ENCODE results near the gene SUPT6H. TPM values are rescaled to one million over a fixed set of nuclear protein-coding genes. Genes with fewer than 3 reads are reported as not detected.
A peak's percentile ranks its signal among the peaks of the same experiment; 100 is the strongest.
"Not testable (repeated sequence)": the region's sequence is repeated elsewhere in the genome, so short reads cannot be mapped to it uniquely, and the experiment has no call there.

The SUPT6H gene
- total RNA-seq, 4 donors from 2014 or later: 48.7 to 87.3 (median 71.9) TPM

DNA sequence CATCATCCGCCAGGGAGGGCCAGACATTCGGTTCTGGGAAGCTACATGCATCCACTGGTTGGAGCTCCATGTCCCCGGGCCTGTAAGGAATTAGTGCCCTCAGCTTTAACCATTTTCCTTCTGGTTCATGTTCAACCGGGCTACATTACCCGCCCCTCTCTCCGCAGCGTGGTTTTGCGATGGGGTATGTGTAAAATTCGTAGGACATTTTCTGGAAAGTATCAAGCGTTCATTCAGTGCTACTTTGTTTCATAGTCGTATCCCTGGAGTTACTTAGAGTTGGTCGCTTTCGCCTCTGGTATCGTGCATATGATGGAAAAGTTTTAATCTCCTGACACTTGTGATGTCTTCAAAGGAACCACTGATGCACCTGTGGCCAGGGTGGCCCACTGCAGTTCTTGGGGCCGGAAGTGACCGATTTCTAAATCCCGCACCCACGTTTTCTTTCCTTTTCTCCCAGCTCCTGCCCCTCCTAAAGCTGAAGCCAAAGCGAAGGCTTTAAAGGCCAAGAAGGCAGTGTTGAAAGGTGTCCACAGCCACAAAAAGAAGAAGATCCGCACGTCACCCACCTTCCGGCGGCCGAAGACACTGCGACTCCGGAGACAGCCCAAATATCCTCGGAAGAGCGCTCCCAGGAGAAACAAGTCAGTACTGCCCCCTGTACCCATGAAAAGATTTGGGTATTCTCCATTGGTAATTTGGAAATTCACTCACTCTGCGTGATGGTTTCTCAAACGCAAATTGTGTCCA is 58.4 kb downstream of the SUPT6H start:
- H3K4me3 ChIP-seq: peak overlapping the region; percentile 83 to 89
- WGBS, 2 donors (ENCODE audit: low coverage in 1 of 2): 0 to 2% methylated on average over 7 to 12 of the region's 30 CpGs
- no peaks in the 10 kb centered on the region for H3K27me3 ChIP-seq
- no peak for ATAC-seq
- H3K4me1 ChIP-seq: peaks cover 4 to 80% (median 40%) of the 10 kb centered on the region in 3 donors
- no peaks in the 10 kb centered on the region for H3K9me3 ChIP-seq
- TF ChIP-seq POLR2AphosphoS5 (IDR thresholded peaks at IDR 0.05): no peak
- TF ChIP-seq, protein P1, sequence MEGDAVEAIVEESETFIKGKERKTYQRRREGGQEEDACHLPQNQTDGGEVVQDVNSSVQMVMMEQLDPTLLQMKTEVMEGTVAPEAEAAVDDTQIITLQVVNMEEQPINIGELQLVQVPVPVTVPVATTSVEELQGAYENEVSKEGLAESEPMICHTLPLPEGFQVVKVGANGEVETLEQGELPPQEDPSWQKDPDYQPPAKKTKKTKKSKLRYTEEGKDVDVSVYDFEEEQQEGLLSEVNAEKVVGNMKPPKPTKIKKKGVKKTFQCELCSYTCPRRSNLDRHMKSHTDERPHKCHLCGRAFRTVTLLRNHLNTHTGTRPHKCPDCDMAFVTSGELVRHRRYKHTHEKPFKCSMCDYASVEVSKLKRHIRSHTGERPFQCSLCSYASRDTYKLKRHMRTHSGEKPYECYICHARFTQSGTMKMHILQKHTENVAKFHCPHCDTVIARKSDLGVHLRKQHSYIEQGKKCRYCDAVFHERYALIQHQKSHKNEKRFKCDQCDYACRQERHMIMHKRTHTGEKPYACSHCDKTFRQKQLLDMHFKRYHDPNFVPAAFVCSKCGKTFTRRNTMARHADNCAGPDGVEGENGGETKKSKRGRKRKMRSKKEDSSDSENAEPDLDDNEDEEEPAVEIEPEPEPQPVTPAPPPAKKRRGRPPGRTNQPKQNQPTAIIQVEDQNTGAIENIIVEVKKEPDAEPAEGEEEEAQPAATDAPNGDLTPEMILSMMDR (IDR thresholded peaks at IDR 0.05): no peak
- TF ChIP-seq EP300 (IDR thresholded peaks at IDR 0.05): no peak
- TF ChIP-seq POLR2A (IDR thresholded peaks at IDR 0.05): no peak
- peak overlapping the region; percentile 40 to 95 (median 93) for H3K27ac ChIP-seq
- H3K36me3 ChIP-seq: peaks cover 0 to 46% of the 10 kb centered on the region in 2 donors

DNA sequence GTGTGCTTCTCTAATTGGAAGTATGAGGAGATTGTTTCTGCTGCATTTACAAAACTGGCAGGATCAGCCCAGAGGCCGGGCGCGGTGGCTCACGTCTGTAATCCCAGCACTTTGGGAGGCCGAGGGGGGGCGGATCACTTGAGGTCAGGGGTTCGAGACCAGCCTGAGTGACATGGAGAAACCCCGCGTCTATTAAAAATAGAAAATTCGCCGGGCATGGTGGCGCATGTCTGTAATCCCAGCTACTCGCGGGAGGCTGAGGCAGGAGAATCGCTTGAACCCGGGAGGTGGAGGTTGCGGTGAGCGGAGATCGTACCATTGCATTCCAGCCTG is 59.0 kb downstream of the SUPT6H start:
- not testable (repeated sequence) for H3K9me3 ChIP-seq, H3K27me3 ChIP-seq, ATAC-seq
- Histone ChIP-seq H3K4me3 (peak overlapping the region; percentile 83 to 89), H3K27ac (peak overlapping the region in 2 of 4 donors; percentile 93), H3K36me3 (peaks cover 0 to 40% of the 10 kb centered on the region in 2 donors), H3K4me1 (peaks cover 4 to 80% (median 44%) of the 10 kb centered on the region in 3 donors)
- WGBS, 2 donors (ENCODE audit: low coverage in 1 of 2): 37 to 64% methylated on average over 11 to 14 of the region's 19 CpGs

DNA sequence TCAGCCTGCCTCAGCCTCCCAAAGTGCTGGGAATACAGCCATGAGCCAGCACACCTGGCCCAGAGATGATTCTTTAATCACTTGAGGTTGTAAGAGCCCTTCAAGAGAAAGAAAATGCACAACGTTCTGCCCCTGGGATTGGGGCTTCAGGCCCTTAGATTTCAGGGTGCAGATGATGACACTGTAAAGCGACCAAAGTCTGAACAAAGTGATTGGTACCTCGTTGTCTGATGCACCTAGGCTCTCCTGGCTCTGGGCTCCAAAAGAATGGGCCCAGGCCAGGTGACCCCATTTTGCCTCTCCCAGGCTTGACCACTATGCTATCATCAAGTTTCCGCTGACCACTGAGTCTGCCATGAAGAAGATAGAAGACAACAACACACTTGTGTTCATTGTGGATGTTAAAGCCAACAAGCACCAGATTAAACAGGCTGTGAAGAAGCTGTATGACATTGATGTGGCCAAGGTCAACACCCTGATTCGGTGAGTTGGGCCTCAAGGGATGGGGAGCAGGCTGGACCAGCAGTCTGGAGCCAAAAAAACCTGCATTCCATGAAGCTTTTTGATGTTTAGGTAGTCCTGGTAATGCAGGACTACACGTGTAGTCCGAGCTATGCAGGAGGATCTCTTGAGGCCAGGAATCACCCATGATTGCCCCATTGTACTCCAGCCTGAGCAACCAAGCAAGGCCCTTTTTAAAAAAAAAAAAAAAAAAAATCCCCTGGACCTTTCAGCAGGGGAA is 60.6 kb downstream of the SUPT6H start:
- no peak overlapping the region for H3K4me3 ChIP-seq
- H3K36me3 ChIP-seq: peaks cover 0 to 39% of the 10 kb centered on the region in 2 donors
- WGBS, 2 donors (ENCODE audit: low coverage in 1 of 2): 38 to 44% methylated on average over 2 to 3 of the region's 7 CpGs
- peaks cover 4 to 82% (median 42%) of the 10 kb centered on the region in 3 donors for H3K4me1 ChIP-seq
- no peaks in the 10 kb centered on the region for H3K9me3 ChIP-seq
- no peak overlapping the region for H3K27ac ChIP-seq
- no peak for ATAC-seq
- no peak for TF ChIP-seq POLR2A (IDR thresholded peaks at IDR 0.05)
- TF ChIP-seq POLR2AphosphoS5 (IDR thresholded peaks at IDR 0.05): no peak
- no peak for TF ChIP-seq EP300 (IDR thresholded peaks at IDR 0.05)
- TF ChIP-seq, protein P1 (IDR thresholded peaks at IDR 0.05): no peak
- no peaks in the 10 kb centered on the region for H3K27me3 ChIP-seq

DNA sequence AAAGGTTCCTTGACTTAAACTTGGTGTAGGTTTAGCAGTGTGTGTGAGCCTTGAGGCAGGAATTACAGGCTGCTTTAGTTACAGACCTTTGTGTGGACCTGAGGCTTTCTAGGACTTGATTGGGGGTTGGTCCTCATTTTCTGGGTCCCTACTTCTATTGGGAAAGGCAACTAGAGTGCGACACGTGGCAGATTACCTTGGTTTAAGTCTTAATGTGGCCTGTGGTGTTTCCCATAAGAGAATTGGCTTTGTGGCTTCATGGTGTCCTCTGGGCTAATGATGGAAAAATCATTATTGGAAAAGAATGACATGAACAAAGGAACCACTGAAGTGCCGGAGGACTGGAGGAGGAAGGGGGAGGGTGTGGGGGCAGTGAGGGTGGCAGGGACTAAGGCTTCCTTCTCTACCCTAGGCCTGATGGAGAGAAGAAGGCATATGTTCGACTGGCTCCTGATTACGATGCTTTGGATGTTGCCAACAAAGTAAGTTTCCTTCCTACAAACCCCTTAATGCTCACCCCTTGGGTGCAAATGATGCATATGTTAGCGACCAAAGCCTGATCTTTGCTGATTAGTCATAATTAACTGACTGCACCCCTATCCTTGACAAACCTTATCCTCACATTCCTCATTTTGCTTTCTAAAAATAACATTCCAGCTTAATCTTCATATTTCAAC is 61.3 kb downstream of the SUPT6H start:
- Histone ChIP-seq H3K9me3 (no peaks in the 10 kb centered on the region), H3K27ac (no peak overlapping the region), H3K4me3 (no peak overlapping the region), H3K36me3 (peaks cover 0 to 39% of the 10 kb centered on the region in 2 donors), H3K4me1 (peaks cover 4 to 82% (median 44%) of the 10 kb centered on the region in 3 donors), H3K27me3 (no peaks in the 10 kb centered on the region)
- no peak for TF ChIP-seq EP300 (IDR thresholded peaks at IDR 0.05)
- TF ChIP-seq, protein P1 (IDR thresholded peaks at IDR 0.05): no peak
- no peak for TF ChIP-seq POLR2AphosphoS5 (IDR thresholded peaks at IDR 0.05)
- no peak for TF ChIP-seq POLR2A (IDR thresholded peaks at IDR 0.05)
- no peak for ATAC-seq
- WGBS, 2 donors (ENCODE audit: low coverage in 1 of 2): 49 to 71% methylated on average over 3 to 5 of the region's 6 CpGs

DNA sequence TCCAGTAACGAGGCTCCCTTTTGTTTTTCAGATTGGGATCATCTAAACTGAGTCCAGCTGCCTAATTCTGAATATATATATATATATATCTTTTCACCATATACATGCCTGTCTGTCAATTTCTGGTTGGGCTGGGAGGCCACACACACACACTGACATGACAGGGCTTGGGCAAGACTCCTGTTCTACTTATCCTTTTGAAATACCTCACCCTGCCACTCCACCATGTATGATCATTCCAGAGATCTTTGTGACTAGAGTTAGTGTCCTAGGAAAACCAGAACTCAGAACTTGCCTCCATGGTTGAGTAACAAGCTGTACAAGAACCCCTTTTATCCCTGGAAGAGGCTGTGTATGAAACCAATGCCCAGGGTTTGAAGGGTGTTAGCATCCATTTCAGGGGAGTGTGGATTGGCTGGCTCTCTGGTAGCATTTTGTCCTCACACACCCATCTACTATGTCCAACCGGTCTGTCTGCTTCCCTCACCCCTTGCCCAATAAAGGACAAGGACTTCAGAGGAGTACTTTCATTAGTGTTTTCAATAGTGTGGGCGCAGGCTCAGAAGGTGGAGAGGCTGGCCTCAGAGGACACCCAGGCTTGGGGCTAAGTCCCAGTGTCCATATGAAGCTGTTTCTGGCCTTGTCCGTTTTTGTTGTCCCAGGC is 62.0 kb downstream of the SUPT6H start:
- ATAC-seq, H3K4me3 ChIP-seq, H3K9me3 ChIP-seq, H3K27ac ChIP-seq, H3K27me3 ChIP-seq: not testable (repeated sequence)
- Histone ChIP-seq H3K4me1 (peaks cover 4 to 76% (median 37%) of the 10 kb centered on the region in 3 donors), H3K36me3 (peaks cover 0 to 39% of the 10 kb centered on the region in 2 donors)
- 38 to 47% methylated on average over 2 to 3 of the region's 4 CpGs for WGBS, 2 donors (ENCODE audit: low coverage in 1 of 2)
